Hepatocyte (in vitro differentiated cells): Measurements from ENCODE around the gene ST6GAL1.

Experiments used
- CTCF ChIP-seq: fragments of 200-600 bp; sonication (generic); IDR thresholded peaks from 2 replicates; pipeline ENCODE4 v1.5.1; 2016; ENCODE audit warnings: antibody characterized with exemption, mild to moderate bottlenecking; ENCODE audit not compliant: poor library complexity
- EZH2phosphoT487 ChIP-seq: fragments of 200-600 bp; sonication (generic); IDR thresholded peaks from one replicate; pipeline ENCODE4 v1.6.1; 2018; ENCODE audit warnings: antibody characterized with exemption, mild to moderate bottlenecking, low read depth, moderate library complexity; ENCODE audit not compliant: unreplicated experiment, severe bottlenecking

GRCh38 chr3:187063286-187064121, 133.2 kb downstream of the ST6GAL1 start:
- TF ChIP-seq CTCF = peak; percentile 10
- no peak for TF ChIP-seq EZH2phosphoT487
